GM21367 (cell line): ENCODE results near the gene USP36.

Source experiments
- ATAC-seq: cut with Tn5 transposase; IDR thresholded peaks from one replicate; pipeline ENCODE4 v1.9.1; 2021; ENCODE audit not compliant: unreplicated experiment

USP36 gene

DNA sequence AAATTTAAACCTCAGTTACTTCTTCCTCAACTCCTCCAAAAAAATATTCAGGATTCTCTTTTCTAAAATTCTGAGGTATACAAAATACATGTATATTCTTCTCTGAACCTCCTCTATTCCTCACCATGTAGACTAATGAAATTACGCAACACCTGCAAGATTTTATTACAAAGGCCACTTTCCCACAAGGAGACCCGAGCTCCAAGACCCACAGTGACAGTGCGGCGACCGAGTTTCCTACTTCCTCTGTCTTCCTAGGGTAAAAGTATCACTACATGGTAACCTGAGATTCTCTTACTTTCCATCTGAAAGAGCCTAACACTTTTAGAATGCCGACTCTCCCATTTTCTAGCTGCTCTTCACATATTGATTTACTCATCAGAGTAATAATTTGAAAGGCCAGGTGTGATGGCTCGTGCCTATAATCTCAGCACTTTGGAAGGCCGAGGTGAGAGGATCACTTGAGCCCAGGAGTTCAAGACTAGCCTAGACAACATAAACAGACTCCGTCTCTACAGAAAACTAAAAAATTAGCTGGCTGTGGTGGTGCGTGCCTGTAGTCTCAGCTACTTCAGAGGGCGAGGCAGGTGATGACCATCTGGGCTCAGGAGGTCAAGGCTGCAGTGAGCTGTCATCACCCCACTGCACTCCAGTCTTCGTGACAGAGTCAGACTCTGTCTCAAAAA, 94.2 kb downstream of the USP36 start:
- no peak for ATAC-seq
